ENCODE results near the gene R3HCC1L.
"Not testable (repeated sequence)": the region's sequence is repeated elsewhere in the genome, so short reads cannot be mapped to it uniquely, and the experiment has no call there.

Gene R3HCC1L

GRCh38 chr10:98182351-98182915 lies 48.0 kb downstream of the R3HCC1L start:
- not testable (repeated sequence) for DNase-seq

DNA sequence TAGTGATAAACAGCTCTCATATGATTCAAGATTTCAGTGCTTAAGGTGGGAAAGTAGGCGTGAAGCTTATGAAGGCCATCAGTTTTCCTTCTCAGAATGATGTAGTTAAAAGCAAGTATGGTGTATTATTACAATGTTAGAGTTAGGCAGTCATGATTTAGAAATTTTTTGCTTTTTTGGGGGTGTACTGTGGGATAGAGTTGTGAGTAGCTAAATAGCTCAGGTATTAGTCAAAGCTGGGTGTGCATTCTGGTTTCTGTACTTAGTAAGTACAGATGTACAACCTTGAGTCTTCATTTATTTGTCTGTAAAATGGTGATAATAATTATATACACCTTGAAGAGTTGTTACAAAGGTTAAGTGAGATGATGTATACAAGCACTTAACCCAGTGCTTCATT lies 52.2 kb downstream of the R3HCC1L start:
- no peak for DNase-seq

- not testable (repeated sequence) for DNase-seq
Observed at GRCh38 chr10:98190773-98191172, 56.3 kb downstream of the R3HCC1L start.

- DNase-seq, result no peak
Observed at GRCh38 chr10:98193037-98193436, 58.6 kb downstream of the R3HCC1L start.

- DNase-seq, result no peak
Observed at GRCh38 chr10:98194633-98195032, 60.2 kb downstream of the R3HCC1L start.

DNA sequence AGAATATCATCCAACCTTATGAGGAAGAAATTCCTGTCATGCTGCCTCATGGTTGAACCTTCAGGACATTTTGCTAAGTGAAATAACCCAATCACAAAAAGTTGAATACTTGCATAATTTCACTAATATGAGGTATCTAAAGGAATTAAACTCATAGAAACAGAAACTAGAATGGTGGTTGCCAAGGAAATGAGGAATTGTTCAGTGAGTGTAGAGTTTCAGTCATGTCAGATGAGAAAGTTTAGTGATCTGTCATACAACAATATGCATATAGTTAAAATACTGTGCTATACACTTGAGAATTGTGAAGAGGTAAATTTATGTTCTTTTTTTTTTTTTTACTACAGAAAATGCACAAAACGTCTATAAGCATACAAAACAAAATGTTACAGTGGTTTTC lies 60.7 kb downstream of the R3HCC1L start:
- no peak for DNase-seq

GRCh38 chr10:98196985-98197384 lies 62.5 kb downstream of the R3HCC1L start:
- DNase-seq, result no peak

- no peak for DNase-seq
Observed at GRCh38 chr10:98201760-98202159, 67.3 kb downstream of the R3HCC1L start.

DNA sequence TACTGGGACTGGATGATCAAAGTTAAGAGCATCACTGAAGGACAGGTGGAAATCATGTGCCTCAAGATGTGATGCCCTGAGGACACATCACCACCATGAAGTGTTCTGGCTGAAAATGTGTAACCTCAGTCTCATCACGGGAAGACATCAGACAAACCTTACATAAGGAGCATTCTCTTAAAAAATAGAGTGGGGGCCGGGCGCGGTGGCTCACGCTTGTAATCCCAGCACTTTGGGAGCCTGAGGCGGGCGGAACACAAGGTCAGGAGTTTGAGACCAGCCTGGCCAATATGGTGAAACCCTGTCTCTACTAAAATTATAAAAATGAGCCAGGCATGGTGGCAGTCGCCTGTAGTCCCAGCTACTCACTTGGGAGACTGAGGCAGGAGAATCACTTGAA lies 67.9 kb downstream of the R3HCC1L start:
- DNase-seq, result no peak

GRCh38 chr10:98205351-98205750 lies 70.9 kb downstream of the R3HCC1L start:
- DNase-seq, result no peak

DNA sequence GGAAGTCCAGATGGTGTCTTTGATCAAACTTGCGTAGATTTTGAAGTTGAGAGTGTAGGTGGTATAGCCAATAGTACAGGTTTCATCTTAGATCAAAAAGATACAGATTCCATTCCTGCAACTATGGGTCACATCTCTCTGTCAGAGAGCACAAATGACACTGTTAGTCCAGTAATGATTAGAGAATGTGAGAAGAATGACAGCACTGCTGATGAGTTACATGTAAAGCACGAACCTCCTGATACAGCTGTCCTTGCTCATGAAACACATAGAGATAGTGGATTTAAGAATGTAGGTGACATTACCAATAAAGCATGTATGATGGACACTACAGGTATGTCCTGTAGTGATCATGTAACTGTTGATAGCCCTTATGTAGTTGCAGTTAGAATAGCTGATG lies 74.5 kb downstream of the R3HCC1L start:
- no peak for DNase-seq

GRCh38 chr10:98209441-98209840 lies 75.0 kb downstream of the R3HCC1L start:
- no peak for DNase-seq

GRCh38 chr10:98212196-98212595 lies 77.7 kb downstream of the R3HCC1L start:
- no peak for DNase-seq

DNA sequence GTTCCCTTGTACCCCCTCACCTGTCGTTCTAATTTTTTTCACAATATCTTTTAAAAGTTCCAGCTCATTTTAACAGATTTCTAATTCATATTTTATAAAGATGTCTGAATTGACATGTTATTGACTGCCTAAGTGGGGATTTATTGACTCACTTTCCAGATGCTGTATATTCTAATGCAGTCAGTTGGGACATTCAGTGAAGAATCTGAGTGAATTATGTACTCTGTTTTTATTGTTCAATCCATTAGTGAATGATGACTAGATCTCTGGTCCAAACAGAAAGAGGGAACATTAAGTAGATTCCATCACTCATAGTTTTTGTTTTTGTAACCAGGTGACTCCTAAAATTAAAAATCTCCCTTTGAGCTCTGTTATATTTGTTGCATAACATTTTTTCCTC lies 79.3 kb downstream of the R3HCC1L start:
- no peak for DNase-seq

- no peak for DNase-seq
Observed at GRCh38 chr10:98215373-98215772, 80.9 kb downstream of the R3HCC1L start.

DNA sequence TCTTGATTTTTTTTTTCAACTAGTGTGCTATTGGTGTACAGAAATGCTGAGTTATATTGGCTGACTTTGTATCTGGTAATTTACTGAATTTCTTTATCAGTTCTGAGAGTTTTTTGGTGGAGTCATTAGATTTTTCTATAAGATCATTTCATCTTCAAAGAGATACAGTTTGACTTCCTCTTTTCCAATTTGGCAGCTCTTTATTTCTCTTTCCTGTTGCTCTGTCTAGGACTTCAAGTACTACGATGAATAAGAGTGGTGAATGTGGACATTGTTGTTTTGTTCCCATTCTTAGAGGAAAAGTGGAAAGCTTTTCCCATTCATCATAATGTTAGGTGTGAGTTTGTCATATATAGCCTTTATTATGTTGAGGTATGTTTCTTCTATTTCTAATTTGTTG lies 83.3 kb downstream of the R3HCC1L start:
- no peak for DNase-seq

DNA sequence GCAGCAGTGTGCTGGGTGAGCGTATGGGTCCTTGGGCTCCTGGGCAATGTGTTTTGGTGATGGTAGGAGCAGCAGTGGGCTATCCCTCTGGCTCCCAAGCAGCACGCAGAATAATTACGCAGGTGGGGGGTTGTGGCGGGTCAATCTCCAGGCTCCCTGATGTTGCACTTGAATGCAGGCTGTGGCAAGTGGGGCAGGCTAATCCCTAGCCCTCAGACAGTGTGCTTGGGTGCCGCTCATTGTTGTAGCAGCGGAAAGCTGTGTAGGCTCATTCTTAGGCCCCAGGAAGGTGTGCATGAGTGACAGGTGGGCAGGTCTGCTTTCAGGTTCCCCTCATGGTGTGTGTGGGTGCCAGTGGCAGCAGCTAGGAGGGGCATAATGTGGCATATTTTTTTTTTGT lies 89.4 kb downstream of the R3HCC1L start:
- no peak for DNase-seq

DNA sequence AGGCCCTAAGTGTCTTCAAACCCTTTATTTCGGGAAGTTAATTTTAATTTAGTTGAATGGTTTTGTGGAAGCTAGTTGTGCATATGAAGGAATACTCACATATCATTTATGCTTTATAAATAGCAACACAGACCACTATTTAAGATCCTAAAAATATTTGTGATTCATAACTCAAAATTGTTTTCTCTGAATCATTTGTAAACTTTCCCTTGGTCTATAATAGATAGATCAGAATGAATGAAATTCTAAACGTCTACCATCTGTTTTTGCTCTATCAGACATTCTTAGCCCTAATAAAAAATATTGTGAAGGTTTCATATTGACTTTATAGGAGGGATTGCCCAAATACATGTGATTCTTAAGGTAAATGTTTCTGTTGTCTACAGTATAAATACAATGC lies 90.1 kb downstream of the R3HCC1L start:
- DNase-seq, result no peak

- no peak for DNase-seq
Observed at GRCh38 chr10:98224996-98225395, 90.5 kb downstream of the R3HCC1L start.

GRCh38 chr10:98226508-98227144 lies 92.2 kb downstream of the R3HCC1L start:
- no peak for DNase-seq

- not testable (repeated sequence) for DNase-seq
Observed at GRCh38 chr10:98227713-98228112, 93.3 kb downstream of the R3HCC1L start.

DNA sequence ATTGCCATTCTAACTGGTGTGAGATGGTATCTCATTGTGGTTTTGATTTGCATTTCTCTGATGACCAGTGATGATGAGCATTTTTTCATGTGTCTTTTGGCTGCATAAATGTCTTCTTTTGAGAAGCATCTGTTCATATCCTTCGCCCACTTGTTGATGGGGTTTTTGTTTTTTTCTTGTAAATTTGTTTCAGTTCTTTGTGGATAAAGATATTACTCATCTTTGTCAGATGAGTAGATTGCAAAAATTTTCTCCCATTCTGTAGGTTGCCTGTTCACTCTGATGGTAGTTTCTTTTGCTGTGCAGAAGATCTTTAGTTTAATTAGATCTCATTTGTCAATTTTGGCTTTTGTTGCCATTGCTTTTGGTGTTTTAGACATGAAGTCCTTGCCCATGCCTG lies 93.8 kb downstream of the R3HCC1L start:
- not testable (repeated sequence) for DNase-seq

GRCh38 chr10:98231417-98231816 lies 97.0 kb downstream of the R3HCC1L start:
- no peak for DNase-seq

DNA sequence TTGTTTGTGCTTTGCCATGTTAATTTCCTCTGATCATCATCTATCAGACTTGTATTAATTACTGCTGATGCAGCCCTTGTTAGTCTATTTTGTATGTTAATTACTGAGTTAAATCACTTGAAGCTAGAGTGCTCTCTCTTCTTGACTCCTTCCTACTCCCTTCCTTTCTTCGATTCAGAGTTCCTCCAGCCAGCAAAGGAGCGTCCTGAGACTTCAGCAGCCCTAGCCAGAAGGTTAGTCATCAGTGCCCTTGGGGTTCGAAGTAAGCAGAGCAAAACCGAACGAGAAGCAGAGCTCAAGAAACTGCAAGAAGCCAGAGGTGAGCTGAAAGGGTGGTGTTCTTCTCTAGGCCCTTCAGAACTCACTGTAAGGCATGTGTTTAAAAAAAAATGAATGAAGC lies 101.4 kb downstream of the R3HCC1L start:
- no peak for DNase-seq

GRCh38 chr10:98236862-98237261 lies 102.4 kb downstream of the R3HCC1L start:
- DNase-seq, result no peak
